ENCODE measurements around the gene BBS10.

DNA sequence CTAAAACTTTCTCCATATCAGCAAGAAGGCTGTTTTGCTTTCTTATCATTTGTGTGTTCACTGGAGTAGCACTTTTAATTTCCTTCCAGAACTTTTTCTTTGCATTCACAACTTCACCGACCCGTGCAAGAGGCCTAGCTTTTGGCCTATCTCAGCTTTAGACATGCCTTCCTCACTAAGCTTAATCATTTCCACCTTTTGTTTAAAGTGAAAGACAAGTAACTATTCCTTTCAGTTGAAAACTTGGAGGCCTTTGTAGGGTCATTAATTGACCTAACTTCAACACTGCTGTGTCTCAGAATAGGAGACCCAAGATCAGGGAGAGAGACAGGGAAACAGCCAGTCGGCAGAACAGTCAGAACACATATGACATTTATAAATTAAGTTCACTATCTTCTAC is 39.3 kb downstream of the BBS10 start:
- TF ChIP-seq POLR2A (IDR thresholded peaks at IDR 0.05): no peak
- TF ChIP-seq CTCF (IDR thresholded peaks at IDR 0.05): no peak

Data from adrenal gland (tissue), 5 donors.